Mucosa of rectum (tissue), 2 donors: ENCODE measurements around the gene NDUFAF8.

ENCODE experiments used
- H3K27ac ChIP-seq, 2 donors: one replicate each; pipeline ENCODE4 v1.7.0; 2013; ENCODE audit warnings: inconsistent platforms in 2 of 2, low read depth in 2 of 2, low read length in 2 of 2
- H3K27me3 ChIP-seq, 2 donors: one replicate each; pipeline ENCODE4 v1.7.0; 2013; ENCODE audit warnings: low read length in 2 of 2; ENCODE audit not compliant: control insufficient read depth in 2 of 2, insufficient read depth in 2 of 2
- H3K36me3 ChIP-seq, 2 donors: one replicate each; pipeline ENCODE4 v1.7.0; 2013; ENCODE audit warnings: low read length in 2 of 2; ENCODE audit not compliant: control insufficient read depth in 2 of 2, insufficient read depth in 2 of 2
- H3K4me1 ChIP-seq, 2 donors: one replicate each; pipeline ENCODE4 v1.7.0; 2013; ENCODE audit warnings: low read length in 2 of 2, mild to moderate bottlenecking in 1 of 2; ENCODE audit not compliant: control insufficient read depth in 2 of 2, insufficient read depth in 2 of 2
- H3K4me3 ChIP-seq, 2 donors: one replicate each; pipeline ENCODE4 v1.7.0; 2013; ENCODE audit warnings: low read length in 2 of 2
- H3K9ac ChIP-seq, 2 donors: one replicate each; pipeline ENCODE4 v1.7.0; 2013; ENCODE audit warnings: low read length in 2 of 2, low read depth in 1 of 2, mild to moderate bottlenecking in 1 of 2
- H3K9me3 ChIP-seq, 2 donors: one replicate each; pipeline ENCODE4 v1.7.0; 2013; ENCODE audit warnings: low read length in 2 of 2; ENCODE audit not compliant: control insufficient read depth in 2 of 2
- donor health status: healthy.
- donor health status: Normal muscosa, but diverticular disease.

Gene NDUFAF8

DNA sequence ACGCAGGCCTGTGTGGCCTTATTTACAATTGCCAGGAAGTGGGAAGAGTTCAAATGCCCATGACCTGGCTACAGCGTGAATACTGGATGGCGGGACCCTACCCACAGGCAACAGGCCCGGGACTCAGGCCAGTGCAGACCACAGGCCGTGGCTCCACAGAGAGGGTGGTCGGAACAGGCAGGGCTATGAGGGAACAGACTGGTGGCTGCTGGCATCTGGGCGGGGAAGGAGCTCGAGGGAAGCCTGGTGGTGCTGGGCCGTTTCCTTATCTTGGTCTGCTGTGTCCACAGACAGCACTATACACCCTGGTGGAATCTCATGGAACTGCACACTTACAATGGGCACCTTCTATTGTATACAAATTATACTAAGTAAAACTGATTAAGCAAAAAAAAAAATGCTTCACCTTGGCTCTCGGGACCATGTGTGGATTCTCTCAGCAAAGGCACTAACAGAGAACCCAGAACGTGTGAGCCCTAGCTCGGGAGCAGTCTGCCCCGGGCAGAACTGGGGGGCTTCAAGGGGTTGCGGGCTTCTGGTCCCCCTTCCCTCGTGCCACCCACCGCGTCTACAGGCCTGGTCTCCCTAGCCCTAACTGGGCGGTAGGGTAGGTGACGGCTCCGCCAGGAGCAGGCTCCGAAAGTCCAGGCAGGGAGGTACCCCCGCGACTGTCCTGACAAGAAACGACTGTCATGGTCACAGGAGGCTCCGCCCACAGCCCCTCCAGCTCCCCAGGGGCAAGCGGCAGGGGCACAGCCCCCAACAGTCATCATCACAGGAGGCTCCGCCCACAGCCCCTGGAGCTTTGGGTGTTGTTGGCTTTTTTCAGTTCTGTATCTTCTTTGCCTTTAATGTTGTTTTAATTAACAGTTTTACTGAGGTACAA is 38.2 kb upstream of the NDUFAF8 start:
- Histone ChIP-seq H3K9me3 (no peaks in the 10 kb centered on the region), H3K4me1 (peaks cover 0 to 2% of the 10 kb centered on the region in 2 donors), H3K27ac (no peak overlapping the region), H3K9ac (no peak overlapping the region), H3K36me3 (peaks cover 0 to 3% of the 10 kb centered on the region in 2 donors), H3K27me3 (no peaks in the 10 kb centered on the region), H3K4me3 (no peak overlapping the region)

DNA sequence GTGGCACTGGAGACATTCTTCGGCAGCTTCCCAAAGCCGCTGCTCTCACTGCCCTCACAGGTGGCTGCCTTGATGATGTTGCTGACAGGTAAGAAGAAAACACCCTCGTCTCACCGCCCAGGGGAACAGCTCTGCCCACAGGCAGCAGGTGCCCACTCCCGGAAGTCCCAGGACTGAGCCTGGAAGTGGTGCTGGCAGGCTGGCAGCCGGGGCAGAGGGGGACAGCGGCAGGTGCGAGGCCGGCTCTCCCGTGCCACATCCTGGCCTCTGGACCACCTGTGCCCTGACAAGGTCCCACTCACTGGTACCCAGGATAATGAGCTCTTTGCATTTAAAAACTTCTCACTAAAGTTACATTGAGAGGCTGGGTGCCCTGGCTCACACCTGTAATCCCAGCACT is 36.8 kb upstream of the NDUFAF8 start:
- H3K27me3 ChIP-seq, result no peaks in the 10 kb centered on the region
- H3K9me3 ChIP-seq, result no peaks in the 10 kb centered on the region
- H3K36me3 ChIP-seq, result peaks cover 0 to 3% of the 10 kb centered on the region in 2 donors
- H3K9ac ChIP-seq, result no peak overlapping the region
- peaks cover 0 to 2% of the 10 kb centered on the region in 2 donors for H3K4me1 ChIP-seq
- H3K4me3 ChIP-seq, result no peak overlapping the region
- H3K27ac ChIP-seq, result no peak overlapping the region

DNA sequence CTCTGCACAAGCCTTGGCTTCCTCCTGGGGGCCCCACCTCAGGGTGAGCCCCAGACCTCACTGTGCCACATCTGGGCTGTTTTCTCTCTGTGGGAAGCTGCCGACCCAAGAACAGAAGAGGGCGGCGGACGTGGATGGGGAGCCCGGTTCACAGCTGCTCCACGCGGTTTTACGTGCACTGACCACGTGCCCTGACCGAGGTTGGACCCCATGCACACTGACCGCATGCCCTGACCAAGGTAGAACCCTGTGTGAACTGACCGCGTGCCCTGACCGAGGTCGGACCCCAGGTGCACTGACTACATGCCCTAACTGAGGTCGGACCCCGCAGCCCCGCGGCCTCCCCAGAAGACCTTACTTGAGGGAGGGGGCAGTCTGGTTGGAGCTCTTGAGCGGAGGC is 36.0 kb upstream of the NDUFAF8 start:
- Histone ChIP-seq H3K9ac (no peak overlapping the region), H3K4me1 (peaks cover 0 to 2% of the 10 kb centered on the region in 2 donors), H3K9me3 (no peaks in the 10 kb centered on the region), H3K27ac (no peak overlapping the region), H3K36me3 (peaks cover 0 to 3% of the 10 kb centered on the region in 2 donors), H3K27me3 (no peaks in the 10 kb centered on the region), H3K4me3 (no peak overlapping the region)

DNA sequence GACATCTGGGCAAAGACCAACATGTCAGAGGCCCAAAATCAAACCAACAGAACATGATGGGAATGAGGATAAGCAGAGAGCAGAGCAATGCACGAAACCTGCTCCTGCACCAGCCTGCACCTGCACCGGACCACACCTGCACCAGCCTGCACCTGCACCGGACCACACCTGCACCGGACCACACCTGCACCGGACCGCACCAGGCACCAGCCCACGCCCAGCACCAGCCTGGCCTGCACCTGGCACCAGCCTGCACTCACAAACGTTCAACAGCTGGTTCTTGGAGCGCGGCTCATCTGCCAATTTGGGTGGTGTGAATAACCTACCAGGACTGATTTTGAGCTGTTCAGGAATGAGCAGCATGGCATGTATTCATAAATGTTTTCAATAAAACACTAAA is 34.5 kb upstream of the NDUFAF8 start:
- H3K4me3 ChIP-seq, result no peak overlapping the region
- H3K4me1 ChIP-seq, result peaks cover 0 to 2% of the 10 kb centered on the region in 2 donors
- no peaks in the 10 kb centered on the region for H3K27me3 ChIP-seq
- no peak overlapping the region for H3K27ac ChIP-seq
- no peaks in the 10 kb centered on the region for H3K9me3 ChIP-seq
- no peak overlapping the region for H3K9ac ChIP-seq
- peaks cover 0 to 2% of the 10 kb centered on the region in 2 donors for H3K36me3 ChIP-seq

DNA sequence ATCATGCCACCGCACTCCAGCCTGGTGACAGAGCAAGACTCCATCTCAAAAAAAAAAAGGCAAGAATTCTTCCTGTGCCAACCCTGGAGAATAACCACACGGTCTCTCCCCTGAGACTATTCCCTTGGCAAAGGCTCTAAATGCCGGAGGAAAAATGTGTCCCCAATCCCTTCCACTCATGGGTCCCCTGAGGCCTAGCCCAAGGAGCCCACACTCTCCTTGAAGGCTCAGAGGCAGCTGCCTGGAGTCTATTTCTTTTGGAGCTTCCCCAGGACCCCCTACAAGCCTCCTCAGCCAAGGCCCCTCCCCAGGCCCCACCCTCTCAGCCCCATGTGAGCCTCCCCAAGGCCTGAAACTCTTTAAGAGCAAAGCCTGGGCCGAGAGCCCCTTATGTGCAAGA is 33.0 kb upstream of the NDUFAF8 start:
- Histone ChIP-seq H3K4me3 (no peak overlapping the region), H3K9ac (no peak overlapping the region), H3K9me3 (no peaks in the 10 kb centered on the region), H3K27me3 (no peaks in the 10 kb centered on the region), H3K27ac (no peak overlapping the region), H3K4me1 (no peaks in the 10 kb centered on the region), H3K36me3 (peaks cover 0 to 2% of the 10 kb centered on the region in 2 donors)

DNA sequence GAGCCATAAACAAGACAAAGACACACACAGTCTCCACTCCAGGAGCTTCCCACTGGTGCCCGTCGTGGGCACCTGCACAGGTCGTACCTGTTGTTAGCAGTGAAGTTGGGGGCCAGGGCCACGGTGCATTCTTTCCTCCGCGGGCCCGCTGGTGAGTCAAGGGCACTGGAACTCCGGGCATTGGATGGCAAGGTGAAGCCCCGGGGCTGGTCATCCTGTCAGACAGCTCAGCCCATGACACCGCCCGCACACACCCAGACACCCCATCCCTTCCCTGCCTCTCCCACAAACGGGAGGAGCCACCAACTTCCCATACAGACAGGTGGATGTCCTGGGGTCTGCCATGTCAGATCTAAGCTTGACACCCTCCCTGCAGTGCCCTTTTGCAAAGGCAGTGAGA is 32.5 kb upstream of the NDUFAF8 start:
- Histone ChIP-seq H3K9ac (no peak overlapping the region), H3K36me3 (peaks cover 0 to 2% of the 10 kb centered on the region in 2 donors), H3K9me3 (no peaks in the 10 kb centered on the region), H3K27ac (no peak overlapping the region), H3K4me1 (no peaks in the 10 kb centered on the region), H3K4me3 (no peak overlapping the region), H3K27me3 (no peaks in the 10 kb centered on the region)

DNA sequence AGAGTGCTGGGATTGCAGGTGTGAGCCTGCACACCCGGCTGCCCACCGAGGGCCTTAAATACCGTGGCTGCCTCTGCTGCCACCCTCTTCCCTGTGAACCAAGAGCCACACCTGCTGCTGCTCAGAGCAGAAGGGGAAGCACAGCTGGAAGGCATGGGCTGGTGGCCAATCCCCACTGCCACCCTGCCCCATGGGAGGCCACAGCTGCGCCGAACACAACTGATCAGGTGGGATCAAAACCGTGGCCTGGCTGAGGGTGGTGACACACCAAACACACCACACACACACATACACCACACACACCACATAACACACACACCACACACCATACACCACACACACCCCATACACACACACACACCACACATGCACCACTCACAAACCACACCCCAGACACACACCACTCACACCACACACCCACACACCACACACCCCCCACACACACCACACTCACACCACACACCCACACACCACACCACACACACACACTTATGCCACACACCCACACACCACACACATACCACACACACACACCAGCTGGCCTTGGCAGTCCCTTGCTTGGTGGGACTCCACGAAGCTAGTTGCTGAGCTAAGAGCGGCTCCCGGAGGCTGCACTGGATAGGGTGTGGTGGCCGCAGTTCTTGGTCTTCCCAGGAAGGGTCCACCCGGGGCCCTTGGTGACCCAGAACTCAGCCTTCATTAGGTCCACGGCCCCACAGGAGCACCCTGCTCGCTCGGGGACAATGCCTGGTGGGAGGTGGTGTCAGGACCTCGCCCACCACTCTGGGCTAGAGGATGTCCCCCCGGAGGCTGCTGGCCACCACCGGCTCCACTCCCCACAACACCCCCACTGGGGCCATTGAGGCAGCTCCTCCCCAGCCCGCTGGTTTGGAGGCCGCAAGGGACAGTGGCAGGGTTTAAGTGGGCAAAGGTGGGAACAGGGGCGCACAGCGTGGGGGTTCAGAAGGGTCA is 31.2 kb upstream of the NDUFAF8 start:
- H3K9ac ChIP-seq, result peak overlapping the region in 1 of 2 donors; percentile 14
- no peak overlapping the region for H3K27ac ChIP-seq

DNA sequence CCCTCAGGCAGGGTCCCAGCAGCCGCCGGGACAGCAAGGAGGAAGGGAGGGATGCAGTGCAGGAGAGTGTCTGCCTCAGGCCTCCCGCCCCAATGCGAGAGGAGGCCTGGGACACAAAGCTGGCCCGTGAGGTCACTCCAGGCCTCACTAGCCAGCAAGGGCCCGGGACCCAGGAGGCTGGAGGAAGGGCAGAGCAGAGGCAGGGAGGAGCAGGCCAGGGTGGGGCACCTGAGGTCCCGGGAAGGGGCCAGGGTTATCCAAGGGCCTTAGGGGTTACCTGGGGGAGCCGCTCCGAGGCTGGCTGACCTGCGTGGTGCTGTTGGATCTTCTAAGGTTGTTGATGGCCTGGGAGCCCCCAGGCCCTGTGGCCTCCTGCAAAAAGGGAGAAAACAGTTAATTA is 30.5 kb upstream of the NDUFAF8 start:
- H3K4me1 ChIP-seq, result no peaks in the 10 kb centered on the region
- no peaks in the 10 kb centered on the region for H3K9me3 ChIP-seq
- no peaks in the 10 kb centered on the region for H3K27me3 ChIP-seq
- H3K36me3 ChIP-seq, result peaks cover 0 to 2% of the 10 kb centered on the region in 2 donors
- H3K27ac ChIP-seq, result no peak overlapping the region
- H3K4me3 ChIP-seq, result no peak overlapping the region
- H3K9ac ChIP-seq, result no peak overlapping the region

More for the DNA sequence above, 31.2 kb upstream of the NDUFAF8 start:
- H3K27me3 ChIP-seq, result no peaks in the 10 kb centered on the region
- H3K36me3 ChIP-seq, result peaks cover 0 to 2% of the 10 kb centered on the region in 2 donors
- H3K4me1 ChIP-seq, result no peaks in the 10 kb centered on the region
- no peak overlapping the region for H3K4me3 ChIP-seq
- H3K9me3 ChIP-seq, result no peaks in the 10 kb centered on the region

DNA sequence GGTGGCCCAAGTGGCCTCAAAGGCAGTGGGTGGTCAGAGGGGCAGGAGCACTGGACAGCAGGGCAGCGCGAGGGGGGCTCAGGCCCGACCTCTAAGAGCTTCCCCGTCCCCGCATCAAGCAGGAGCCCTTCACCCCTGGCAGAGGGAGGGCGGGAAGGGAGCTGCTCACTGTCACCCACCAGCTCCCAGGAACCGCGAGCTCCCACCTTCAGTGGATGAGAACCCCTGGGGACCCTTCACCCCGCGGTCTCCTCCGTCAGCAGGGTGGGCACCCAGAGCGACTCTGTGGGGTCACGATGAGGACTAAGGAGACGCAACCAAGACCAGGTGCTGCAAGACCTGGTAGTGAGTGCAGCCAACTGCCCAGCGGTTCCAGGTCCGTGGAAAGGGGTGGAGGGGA is 30.0 kb upstream of the NDUFAF8 start:
- H3K27me3 ChIP-seq, result no peaks in the 10 kb centered on the region
- no peaks in the 10 kb centered on the region for H3K4me1 ChIP-seq
- no peaks in the 10 kb centered on the region for H3K36me3 ChIP-seq
- H3K9ac ChIP-seq, result no peak overlapping the region
- H3K4me3 ChIP-seq, result no peak overlapping the region
- no peak overlapping the region for H3K27ac ChIP-seq
- no peaks in the 10 kb centered on the region for H3K9me3 ChIP-seq

DNA sequence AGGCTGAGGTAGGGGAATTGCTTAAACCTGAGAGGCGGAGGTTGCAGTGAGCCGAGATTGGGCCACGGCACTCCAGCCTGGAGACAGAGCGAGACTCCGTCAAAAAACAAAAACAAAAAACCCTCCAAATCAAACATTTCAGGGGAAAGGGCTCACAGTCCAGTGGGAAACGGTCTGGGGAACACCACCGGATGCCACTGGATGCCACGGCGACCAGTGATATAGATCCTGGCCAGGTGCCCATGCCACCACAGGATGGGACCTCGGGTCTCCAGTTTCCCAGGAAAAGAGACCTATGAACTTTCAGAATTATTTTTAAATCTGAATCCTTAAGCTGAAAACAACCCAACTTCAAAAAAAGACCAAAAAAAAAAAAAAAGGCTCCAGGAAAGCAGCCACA is 28.7 kb upstream of the NDUFAF8 start:
- H3K27ac ChIP-seq, result no peak overlapping the region
- no peaks in the 10 kb centered on the region for H3K27me3 ChIP-seq
- H3K4me3 ChIP-seq, result no peak overlapping the region
- H3K9ac ChIP-seq, result no peak overlapping the region
- no peaks in the 10 kb centered on the region for H3K4me1 ChIP-seq
- H3K36me3 ChIP-seq, result no peaks in the 10 kb centered on the region
- H3K9me3 ChIP-seq, result no peaks in the 10 kb centered on the region
